Endodermal cell (in vitro differentiated cells): Measurements from ENCODE around the gene STEAP4. TPM values are rescaled to one million over a fixed set of nuclear protein-coding genes. Genes with fewer than 3 reads are reported as not detected.

ENCODE experiments used
- DNase-seq: peaks from one replicate; pipeline ENCODE4 v3.0.0-alpha.2; 2017
- H3K27ac ChIP-seq: 2 replicates; pipeline ENCODE4 v1.5.1; 2013; ENCODE audit warnings: mild to moderate bottlenecking, low read depth, low read length, moderate library complexity
- H3K27me3 ChIP-seq: 2 replicates; pipeline ENCODE4 v1.6.1; 2013; ENCODE audit warnings: mild to moderate bottlenecking, low read length, moderate library complexity; ENCODE audit not compliant: insufficient read depth, control insufficient read depth, poor library complexity, severe bottlenecking
- H3K36me3 ChIP-seq: 2 replicates; pipeline ENCODE4 v1.7.0; 2013; ENCODE audit warnings: mild to moderate bottlenecking, low read length, moderate library complexity; ENCODE audit not compliant: control insufficient read depth, insufficient read depth
- H3K4me1 ChIP-seq: one replicate; pipeline ENCODE4 v1.7.0; 2013; ENCODE audit warnings: low read length; ENCODE audit not compliant: control insufficient read depth, insufficient read depth
- H3K4me3 ChIP-seq: 2 replicates; pipeline ENCODE4 v1.5.1; 2013; ENCODE audit warnings: mild to moderate bottlenecking, low read length, moderate library complexity
- H3K9ac ChIP-seq: 2 replicates; pipeline ENCODE4 v1.6.1; 2013; ENCODE audit warnings: mild to moderate bottlenecking, low read length, moderate library complexity; ENCODE audit not compliant: poor library complexity, severe bottlenecking; ENCODE audit errors: extremely low read depth
- H3K9me3 ChIP-seq: 2 replicates; pipeline ENCODE4 v1.6.1; 2013; ENCODE audit warnings: mild to moderate bottlenecking, low read length, moderate library complexity; ENCODE audit not compliant: control insufficient read depth
- H3K27ac Mint-ChIP-seq: 2 replicates; pipeline ENCODE4 v1.8.0; 2020; ENCODE audit warnings: mixed read lengths
- H3K27me3 Mint-ChIP-seq: 2 replicates; pipeline ENCODE4 v1.8.0; 2021; ENCODE audit warnings: mild to moderate bottlenecking, mixed read lengths; ENCODE audit not compliant: insufficient read depth
- H3K36me3 Mint-ChIP-seq: 2 replicates; pipeline ENCODE4 v1.8.0; 2020; ENCODE audit warnings: low read depth, mixed read lengths
- H3K4me1 Mint-ChIP-seq: 2 replicates; pipeline ENCODE4 v1.8.0; 2020; ENCODE audit warnings: mixed read lengths
- H3K4me3 Mint-ChIP-seq: 2 replicates; pipeline ENCODE4 v1.8.0; 2020; ENCODE audit warnings: mild to moderate bottlenecking, moderate library complexity, mixed read lengths
- H3K9me3 Mint-ChIP-seq: 2 replicates; pipeline ENCODE4 v1.8.0; 2020; ENCODE audit warnings: mild to moderate bottlenecking, mixed read lengths
- WGBS, 2 experiments: methylation state at CpG; one replicate each; pipeline versions ENCODE4 v1.1.5 to v1.1.7; 2013; ENCODE audit warnings: missing lambda C conversion rate in 2 of 2, mixed read lengths in 1 of 2; ENCODE audit not compliant: insufficient coverage in 1 of 2, insufficient read length in 1 of 2; 5-methylcytosine and 5-hydroxymethylcytosine counted together
- total RNA-seq, 2 donors: library from RNA; stranded (reverse); fragmentation: NEBNext Ultra II Directional in 1 of 2; extraction: Animal tissue kit (Norgen Biotek cat#: 25700) in 1 of 2; gene quantifications; 2 replicates in 1 of 2; 3 replicates in 1 of 2; pipeline ENCODE4 v1.2.1, GENCODE V29; 2021
- TF ChIP-seq, protein P1 (sequence below): fragments of 200-600 bp; sonication (generic); conservative IDR thresholded peaks from 2 replicates; pipeline ENCODE4 v1.5.0; 2021; ENCODE audit warnings: antibody characterized with exemption, mild to moderate bottlenecking

The STEAP4 gene
- total RNA-seq, 2 donors from 2014 or later: not detected

DNA sequence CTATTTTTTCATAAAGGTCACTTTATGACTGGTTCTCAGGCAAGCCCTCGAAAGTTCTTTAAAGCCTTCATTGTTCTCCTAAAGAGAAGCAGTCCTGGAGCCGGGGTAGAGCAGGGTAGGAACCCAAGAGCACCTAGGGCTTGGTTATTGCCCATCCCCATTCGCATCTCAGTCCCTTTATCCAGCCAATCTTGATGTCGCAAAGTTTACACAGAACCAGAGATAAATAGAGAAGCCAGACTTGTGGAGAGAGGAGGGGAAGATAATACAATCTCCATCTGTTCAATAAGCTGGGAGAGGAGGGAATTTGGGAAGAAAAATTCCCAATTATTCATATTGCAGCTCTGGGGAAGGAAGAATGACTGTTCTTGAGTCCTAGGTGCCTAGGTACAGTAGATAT lies 80.5 kb downstream of the STEAP4 start:
- Histone ChIP-seq H3K36me3 (no peaks in the 10 kb centered on the region), H3K9me3 (no peaks in the 10 kb centered on the region), H3K9ac (no peak overlapping the region), H3K27me3 (no peaks in the 10 kb centered on the region), H3K27ac (no peak overlapping the region), H3K4me3 (no peak overlapping the region), H3K4me1 (no peaks in the 10 kb centered on the region)
- H3K4me3 Mint-ChIP-seq: no peak overlapping the region
- H3K9me3 Mint-ChIP-seq: no peaks in the 10 kb centered on the region
- WGBS, 2 experiments: 84 to 89% methylated on average over 2 to 4 of the region's 4 CpGs
- no peak overlapping the region for H3K27ac Mint-ChIP-seq
- no peak for DNase-seq
- no peaks in the 10 kb centered on the region for H3K36me3 Mint-ChIP-seq
- no peaks in the 10 kb centered on the region for H3K4me1 Mint-ChIP-seq
- no peaks in the 10 kb centered on the region for H3K27me3 Mint-ChIP-seq
- TF ChIP-seq, protein P1, sequence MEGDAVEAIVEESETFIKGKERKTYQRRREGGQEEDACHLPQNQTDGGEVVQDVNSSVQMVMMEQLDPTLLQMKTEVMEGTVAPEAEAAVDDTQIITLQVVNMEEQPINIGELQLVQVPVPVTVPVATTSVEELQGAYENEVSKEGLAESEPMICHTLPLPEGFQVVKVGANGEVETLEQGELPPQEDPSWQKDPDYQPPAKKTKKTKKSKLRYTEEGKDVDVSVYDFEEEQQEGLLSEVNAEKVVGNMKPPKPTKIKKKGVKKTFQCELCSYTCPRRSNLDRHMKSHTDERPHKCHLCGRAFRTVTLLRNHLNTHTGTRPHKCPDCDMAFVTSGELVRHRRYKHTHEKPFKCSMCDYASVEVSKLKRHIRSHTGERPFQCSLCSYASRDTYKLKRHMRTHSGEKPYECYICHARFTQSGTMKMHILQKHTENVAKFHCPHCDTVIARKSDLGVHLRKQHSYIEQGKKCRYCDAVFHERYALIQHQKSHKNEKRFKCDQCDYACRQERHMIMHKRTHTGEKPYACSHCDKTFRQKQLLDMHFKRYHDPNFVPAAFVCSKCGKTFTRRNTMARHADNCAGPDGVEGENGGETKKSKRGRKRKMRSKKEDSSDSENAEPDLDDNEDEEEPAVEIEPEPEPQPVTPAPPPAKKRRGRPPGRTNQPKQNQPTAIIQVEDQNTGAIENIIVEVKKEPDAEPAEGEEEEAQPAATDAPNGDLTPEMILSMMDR: no peak

DNA sequence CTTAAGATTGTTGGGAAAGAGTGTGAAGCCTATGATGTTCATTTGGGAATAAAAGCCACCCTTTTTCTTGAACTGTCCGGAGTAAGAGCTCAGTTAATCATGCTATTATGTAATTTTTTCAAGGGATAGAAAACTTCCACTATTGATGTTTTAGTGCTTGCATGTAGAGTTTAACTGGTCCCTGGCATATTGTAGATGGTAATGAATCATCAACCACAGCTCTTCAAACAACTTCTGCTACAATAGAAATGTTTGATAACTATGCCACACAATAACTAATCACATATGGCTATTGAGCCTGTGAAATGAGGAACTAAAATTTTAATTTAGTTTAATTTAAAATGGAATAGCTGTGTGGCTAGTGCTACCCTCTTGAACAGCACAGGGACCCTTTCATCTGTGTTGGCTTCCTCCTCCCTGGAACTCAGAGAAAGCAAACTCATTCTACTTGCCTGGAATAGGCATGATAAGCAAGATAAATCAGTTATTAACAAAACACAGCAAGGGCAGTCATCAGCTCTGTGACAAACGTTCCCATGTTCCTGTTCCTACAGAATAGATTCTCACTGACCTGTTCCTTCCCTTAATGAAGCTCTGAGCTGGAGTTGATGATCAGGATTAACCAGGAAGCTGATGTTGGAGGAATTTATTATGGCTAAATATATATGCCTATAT lies 82.0 kb downstream of the STEAP4 start:
- Histone ChIP-seq H3K4me3 (no peak overlapping the region), H3K27ac (no peak overlapping the region), H3K4me1 (no peaks in the 10 kb centered on the region), H3K27me3 (no peaks in the 10 kb centered on the region), H3K9ac (no peak overlapping the region), H3K9me3 (no peaks in the 10 kb centered on the region), H3K36me3 (no peaks in the 10 kb centered on the region)
- H3K27me3 Mint-ChIP-seq: peaks cover 1% of the 10 kb centered on the region
- H3K4me3 Mint-ChIP-seq: no peak overlapping the region
- no peaks in the 10 kb centered on the region for H3K9me3 Mint-ChIP-seq
- H3K4me1 Mint-ChIP-seq: no peaks in the 10 kb centered on the region
- no peaks in the 10 kb centered on the region for H3K36me3 Mint-ChIP-seq
- no peak overlapping the region for H3K27ac Mint-ChIP-seq
- no peak for DNase-seq
- TF ChIP-seq, protein P1: no peak
- 81% methylated on average over 2 of the region's 2 CpGs; no CpG with 5 or more reads in 1 of the 2 experiments for WGBS, 2 experiments

DNA sequence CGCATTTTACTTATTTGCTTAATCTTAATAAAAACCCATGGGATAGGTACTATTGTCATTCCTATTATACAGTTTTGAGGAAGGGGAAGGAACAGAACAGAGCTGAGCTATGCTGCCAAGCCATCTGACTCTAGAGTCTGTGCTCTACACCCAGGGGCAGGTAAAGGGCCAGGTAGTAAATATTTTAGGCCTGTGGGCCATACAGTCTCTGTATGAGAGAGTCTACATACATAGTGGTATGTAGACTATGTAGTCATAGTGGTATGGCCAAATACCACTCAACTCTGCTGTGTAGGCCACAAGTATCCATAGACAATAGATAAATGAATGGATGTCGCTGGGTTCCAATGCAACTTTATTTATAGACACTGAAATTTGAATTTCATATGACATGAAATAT lies 83.4 kb downstream of the STEAP4 start:
- TF ChIP-seq, protein P1: no peak
- H3K4me1 ChIP-seq: no peaks in the 10 kb centered on the region
- WGBS, 2 experiments: no CpG with 5 or more reads among the region's 2 CpGs
- no peak overlapping the region for H3K9ac ChIP-seq
- H3K36me3 ChIP-seq: no peaks in the 10 kb centered on the region
- H3K4me3 ChIP-seq: no peak overlapping the region
- H3K36me3 Mint-ChIP-seq: no peaks in the 10 kb centered on the region
- no peak overlapping the region for H3K4me3 Mint-ChIP-seq
- no peaks in the 10 kb centered on the region for H3K9me3 Mint-ChIP-seq
- H3K27ac ChIP-seq: no peak overlapping the region
- H3K27me3 ChIP-seq: no peaks in the 10 kb centered on the region
- peaks cover 1% of the 10 kb centered on the region for H3K27me3 Mint-ChIP-seq
- peaks cover 10% of the 10 kb centered on the region for H3K4me1 Mint-ChIP-seq
- H3K9me3 ChIP-seq: no peaks in the 10 kb centered on the region
- no peak overlapping the region for H3K27ac Mint-ChIP-seq
- DNase-seq: no peak

Other genes starting within 250 kb of the STEAP4 start
- gene SRI, start 86.9 kb downstream of the STEAP4 start, total RNA-seq: 10 to 100 TPM; 89.9 to 94.7 TPM